HG03045 (cell line): ENCODE data around the gene CEP131.

Source experiments
- ATAC-seq: cut with Tn5 transposase; IDR thresholded peaks from one replicate; pipeline ENCODE4 v1.9.1; 2021; ENCODE audit warnings: mild to moderate bottlenecking, moderate library complexity; ENCODE audit not compliant: unreplicated experiment

CEP131 gene

GRCh38 chr17:81170727-81171494, 51.9 kb downstream of the CEP131 start:
- no peak for ATAC-seq

DNA sequence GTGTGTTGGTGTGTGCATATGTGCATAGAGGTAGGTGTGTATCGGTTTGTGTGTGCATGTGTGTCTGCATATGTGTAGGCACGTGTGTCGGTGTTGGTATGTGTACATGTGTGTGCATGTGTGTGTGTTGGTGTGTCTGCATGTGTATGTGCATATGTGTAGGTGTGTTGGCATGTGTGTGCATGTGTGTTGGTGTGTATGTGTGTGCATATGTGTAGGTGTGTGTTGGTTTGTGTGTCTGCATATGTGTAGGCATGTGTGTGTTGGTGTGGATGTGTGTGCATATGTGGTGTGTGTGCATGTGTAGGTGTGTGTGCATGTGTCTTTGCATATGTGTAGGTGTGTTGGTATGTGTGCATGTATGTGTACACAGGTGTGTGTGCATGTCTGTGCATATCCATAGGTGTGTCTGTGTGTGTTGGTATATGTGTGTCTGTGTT, 52.9 kb downstream of the CEP131 start:
- ATAC-seq: no peak

GRCh38 chr17:81167638-81168037, 55.1 kb downstream of the CEP131 start:
- no peak for ATAC-seq

GRCh38 chr17:81167194-81167524, 55.6 kb downstream of the CEP131 start:
- ATAC-seq: no peak

GRCh38 chr17:81166033-81166492, 56.7 kb downstream of the CEP131 start, which contains the start of gene AATK:
TSS of gene AATK (minus strand) at chr17:81166221. CDS start at chr17:81165992, 229 bp downstream.
- no peak for ATAC-seq

DNA sequence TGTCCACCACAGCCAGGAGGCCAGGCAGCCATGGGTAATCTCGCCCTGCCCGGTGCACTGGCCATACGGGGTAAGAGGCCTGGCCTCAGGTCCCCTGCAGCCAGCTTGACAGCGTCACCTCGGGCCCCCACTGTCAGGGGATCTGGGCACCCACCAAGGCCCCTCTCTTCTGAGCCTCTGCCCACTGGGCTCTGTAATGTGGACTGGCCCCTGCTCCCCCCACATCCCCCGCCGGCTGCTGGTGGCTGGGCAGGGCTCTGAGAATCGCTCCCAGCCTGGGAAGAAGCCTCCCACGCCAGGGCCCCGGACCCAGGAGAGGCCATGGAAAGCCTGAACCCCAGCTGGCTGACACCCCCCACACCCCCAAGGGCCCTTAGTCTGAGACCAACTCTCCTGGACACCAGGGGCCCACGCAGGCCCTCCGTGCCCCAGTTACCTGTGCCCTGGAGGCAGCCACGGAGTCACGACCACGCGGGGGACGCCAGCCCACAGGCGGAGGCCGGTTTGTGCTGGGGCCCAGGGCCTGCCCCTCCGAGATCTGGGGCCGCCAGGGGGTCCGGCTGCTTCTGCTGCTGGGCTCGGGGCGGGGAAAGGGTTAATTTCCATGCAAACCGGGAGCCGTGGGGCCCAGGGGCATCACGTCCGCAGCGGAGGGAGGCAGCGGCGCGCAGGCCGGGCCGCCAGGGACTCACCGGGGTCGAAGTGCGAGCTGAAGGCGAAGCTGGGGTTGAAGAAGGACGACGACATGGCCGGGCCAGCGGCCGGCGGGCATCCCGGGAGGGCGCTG, 57.3 kb downstream of the CEP131 start, which contains the start of gene PVALEF:
PVALEF (plus strand) TSS at position 262 of the 787 bp plus-strand sequence. CDS start 15,720 bp downstream, outside the sequence.
- no peak for ATAC-seq

DNA sequence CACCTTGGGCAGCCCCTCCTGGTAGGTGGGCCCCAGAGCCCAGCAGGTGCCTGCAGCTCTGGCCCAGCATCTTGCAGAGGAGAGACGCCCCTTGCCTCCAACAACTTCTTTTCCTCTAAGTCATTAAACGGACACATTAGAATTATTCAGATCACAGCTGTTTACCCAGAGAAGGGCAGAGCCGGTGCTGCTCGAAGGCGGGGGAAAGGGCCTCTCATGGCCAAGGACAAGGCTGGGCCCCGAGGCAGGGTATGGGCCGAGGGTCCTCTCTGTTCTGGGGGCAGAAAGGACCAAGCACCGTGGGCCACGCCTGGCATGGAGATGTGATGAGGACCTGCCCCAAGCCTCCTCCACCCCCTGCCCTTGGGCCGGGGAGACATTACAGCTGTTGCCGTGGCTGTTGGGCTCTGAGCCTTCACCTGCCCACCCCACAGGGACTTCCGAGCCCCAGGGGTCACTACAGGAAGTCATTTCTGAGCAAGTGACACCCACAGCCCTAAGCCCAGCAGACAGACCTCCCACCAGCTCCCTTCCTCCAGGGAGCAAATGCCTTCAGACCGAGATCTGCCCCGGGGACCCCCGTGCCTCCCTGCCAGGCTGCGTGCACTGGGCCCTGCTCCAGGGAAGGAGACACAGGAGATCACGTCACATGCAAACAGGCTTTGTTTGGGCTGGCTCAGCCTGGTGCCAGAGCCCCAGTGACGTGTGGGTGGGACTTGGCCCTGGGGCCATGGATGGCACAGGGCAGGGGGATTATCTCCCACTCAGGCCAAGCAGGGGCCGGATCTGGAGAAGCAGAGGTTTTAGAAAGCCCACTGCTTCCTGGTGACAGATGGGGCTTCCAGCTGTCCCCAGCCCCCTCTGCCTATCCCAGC, 58.2 kb downstream of the CEP131 start:
- ATAC-seq: no peak

DNA sequence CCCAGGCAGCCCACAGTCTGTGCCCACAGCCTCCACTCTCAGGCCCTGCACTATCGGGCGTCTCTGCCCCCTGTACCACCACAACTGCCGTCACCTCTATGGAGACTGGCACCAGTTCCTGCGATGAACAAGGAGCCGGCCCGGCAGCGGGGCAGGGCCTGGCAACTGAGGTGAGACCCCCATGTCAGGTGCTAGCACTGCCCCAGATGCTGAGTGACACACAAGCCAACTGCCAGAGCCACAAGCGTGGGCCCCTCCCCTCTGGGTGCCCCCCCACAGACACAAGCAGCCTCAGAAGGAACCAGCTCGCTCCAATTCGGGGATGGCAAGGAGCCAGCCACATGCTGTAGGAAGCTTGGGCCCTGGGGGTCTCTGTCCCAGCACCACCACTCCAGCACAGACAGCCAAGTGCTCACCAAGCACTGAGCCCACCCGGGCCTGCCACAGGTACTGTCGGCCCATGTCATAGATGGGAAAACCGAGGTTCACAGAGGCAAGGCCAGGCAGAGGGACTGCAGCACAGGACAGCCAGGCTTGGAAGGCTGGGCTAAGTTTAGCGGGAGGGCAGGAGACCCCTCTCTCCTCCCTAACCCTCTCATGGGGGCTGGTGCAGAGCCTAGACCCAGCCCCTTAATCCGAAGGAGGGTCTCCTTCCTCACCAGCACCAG, 58.9 kb downstream of the CEP131 start:
- no peak for ATAC-seq

DNA sequence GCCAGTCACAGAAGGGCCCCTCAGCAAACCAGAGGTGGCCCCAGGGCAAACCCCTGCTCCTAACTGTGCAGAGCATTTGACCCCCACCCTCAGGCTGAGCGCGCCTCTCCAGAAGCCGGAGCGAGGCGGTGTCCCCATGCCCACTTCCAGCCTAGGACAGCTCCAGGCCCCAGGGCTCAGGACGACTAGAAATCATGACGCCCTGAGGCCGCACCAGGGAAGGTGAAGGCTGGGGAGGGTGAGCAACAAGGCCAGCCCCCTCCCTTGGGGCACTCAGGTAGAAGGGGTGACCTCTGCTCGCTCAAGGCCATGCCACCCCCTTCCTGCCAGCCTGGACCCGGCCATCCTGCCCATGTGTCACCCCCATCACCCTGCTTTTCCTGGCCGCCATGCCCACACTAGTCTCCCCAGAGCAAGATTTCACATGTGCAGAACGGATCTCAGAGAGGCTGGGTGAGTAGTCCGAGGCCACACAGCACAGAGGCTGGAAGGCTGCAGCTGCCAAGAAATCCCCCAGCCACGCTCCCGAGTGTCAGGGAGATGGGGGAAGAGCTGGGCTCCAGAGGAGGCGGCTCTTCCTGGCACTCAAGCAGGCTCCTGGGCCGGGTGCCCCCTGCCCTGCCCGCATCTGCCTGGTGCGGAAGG, 59.6 kb downstream of the CEP131 start:
- ATAC-seq: no peak

GRCh38 chr17:81162491-81162890, 60.3 kb downstream of the CEP131 start:
- ATAC-seq: no peak

DNA sequence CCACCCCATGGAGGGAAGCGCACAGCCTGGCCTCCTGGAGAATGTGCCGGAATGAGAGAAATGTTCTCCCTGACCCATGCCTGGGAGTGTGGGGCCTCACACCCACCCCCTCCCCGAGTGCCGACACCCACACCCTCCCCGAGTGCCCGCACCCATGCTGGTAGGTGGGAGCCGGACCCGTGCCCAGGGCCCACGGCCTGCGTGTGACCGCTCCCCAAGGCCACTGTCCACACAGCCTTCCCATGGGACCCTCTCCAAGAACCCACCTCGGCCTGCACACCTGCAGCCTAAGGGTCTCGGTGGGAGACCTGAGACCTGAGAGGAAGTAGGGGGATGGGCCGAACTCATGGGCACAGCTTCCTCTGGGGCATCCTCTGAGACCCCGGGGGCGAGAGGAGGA, 60.8 kb downstream of the CEP131 start:
- no peak for ATAC-seq

GRCh38 chr17:81161536-81161935, 61.2 kb downstream of the CEP131 start:
- ATAC-seq: no peak

DNA sequence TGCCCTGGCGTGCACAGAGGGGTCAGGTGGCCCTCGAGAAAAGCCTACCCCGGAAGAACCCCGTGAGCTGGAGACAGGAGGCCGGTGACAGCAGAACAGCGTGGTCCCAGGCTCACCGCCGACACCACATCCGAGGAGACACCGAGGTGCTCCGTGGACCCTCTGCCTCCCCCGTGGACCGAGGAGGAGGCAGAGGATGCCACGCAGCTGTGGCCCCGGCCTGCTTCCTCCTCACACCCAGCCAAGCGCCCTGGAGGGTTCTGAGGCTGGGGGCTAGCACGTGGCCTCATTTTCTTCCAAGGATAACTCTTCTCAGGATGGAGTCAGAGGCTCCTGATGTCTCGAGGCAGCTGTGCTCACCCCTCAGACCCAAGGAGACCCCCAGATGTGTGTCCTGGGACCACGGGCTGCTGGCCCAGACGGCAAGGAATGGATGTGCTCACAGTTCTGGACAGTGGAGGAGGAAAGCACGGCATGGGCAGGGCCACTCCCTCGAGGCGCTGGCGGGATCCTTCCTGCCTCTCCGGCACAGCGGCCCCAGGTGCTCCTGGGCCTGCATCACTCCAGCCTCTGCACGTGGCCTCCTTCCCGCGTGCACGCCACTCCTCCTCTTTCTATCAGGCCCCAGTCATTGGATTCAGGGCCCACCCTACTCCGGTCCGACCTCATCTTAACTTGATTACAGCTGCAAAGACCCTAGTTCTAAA, 61.9 kb downstream of the CEP131 start:
- ATAC-seq: no peak

GRCh38 chr17:81160306-81160705, 62.5 kb downstream of the CEP131 start:
- no peak for ATAC-seq

DNA sequence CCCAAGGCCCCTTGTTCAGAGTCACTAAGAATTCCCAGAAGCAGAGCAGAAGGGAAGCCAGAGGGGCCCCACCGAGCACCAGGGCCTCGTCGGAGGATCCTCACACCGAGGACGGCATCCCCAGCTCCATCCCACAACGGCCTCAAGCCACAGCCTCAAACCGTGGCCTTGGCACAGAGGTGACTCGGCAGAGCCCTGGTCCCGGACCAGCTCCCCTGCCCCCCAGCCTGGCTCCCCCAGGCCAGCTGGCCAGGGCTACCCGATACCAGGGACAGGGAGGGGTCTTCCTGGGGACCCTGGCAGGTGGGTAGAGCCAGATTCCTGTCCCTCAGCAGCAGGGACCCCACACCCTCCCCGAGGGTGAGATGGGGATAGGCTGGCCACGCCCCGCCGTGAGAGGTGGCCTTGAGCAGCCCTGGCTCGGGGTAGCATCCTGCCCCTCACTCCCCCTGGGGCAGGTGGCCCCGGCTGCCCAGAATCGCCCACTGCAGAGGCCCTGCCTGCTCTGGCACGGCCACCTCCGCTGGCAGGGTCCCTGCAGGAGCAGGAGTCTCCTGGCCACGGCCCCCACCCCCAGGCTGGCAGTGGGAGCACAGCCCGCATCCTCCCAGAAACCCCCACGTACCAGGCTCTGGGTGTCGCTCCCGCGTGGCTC, 63.0 kb downstream of the CEP131 start:
- no peak for ATAC-seq

DNA sequence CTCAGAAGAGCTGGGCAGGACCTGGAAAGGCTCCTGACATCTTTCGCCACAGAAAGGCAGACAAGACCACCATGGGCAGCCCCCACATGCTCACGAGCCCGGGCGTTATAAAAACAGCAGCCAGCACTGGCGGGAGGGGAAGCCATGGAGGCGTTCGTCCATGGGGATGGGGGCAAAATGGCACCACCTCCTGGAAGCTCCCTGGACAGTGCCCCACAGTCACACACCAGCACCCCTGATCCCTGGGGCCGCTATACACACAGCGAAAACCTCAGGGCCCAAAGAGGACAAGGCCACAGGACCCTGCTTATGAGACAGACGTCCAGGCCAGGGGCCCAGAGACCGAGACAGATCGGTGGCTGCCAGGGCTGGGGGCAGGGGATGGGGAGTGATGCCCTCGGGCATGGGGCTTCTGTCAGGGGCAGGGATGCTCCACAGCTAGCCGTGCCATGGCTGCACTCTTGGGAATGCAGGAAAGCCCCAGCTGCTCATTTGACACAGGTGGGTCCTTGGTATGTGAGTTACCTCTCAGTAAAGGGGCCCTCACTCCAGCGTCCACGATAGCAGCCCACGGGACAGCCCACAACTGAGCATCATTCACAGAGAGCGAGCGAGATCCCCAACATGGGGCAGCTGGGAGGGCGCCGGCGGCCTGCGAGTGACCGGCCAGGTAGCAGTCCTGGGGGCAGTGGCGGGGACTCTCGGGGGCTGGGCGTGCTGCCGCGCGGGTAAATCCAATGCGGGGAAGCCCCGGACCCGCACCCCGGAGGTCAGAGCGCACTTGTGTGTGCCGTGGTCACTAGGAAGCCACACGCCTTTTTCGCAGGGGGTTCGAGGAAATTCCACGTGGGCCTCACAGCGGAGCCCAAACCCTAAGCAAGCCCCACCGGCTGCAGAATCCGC, 63.8 kb downstream of the CEP131 start:
- no peak for ATAC-seq

- no peak for ATAC-seq
Measured at GRCh38 chr17:81157848-81158687, 64.7 kb downstream of the CEP131 start.
